ENCODE measurements around the gene POLH. TPM values are rescaled to one million over a fixed set of nuclear protein-coding genes. Genes with fewer than 3 reads are reported as not detected.
A peak's percentile ranks its signal among the peaks of the same experiment; 100 is the strongest.
"Not testable (repeated sequence)": the region's sequence is repeated elsewhere in the genome, so short reads cannot be mapped to it uniquely, and the experiment has no call there.

POLH gene
- total RNA-seq, 1 donor from 2014 or later = 12.5 TPM

- H3K36me3 Mint-ChIP-seq (ENCODE audit: low read depth, unreplicated experiment) = peaks cover 3% of the 10 kb centered on the region
- TF ChIP-seq CTCF (IDR thresholded peaks at IDR 0.05; ENCODE audit: unreplicated experiment) = no peak
- no peaks in the 10 kb centered on the region for H3K9me3 Mint-ChIP-seq (ENCODE audit: unreplicated experiment)
- peaks cover 17% of the 10 kb centered on the region for H3K4me1 Mint-ChIP-seq (ENCODE audit: unreplicated experiment)
- no peak for DNase-seq (ENCODE audit: low spot score)
- peak overlapping the region; percentile 85 for H3K4me3 Mint-ChIP-seq (ENCODE audit: unreplicated experiment)
- peaks cover 2% of the 10 kb centered on the region for H3K27me3 Mint-ChIP-seq (ENCODE audit: unreplicated experiment)
- H3K27ac Mint-ChIP-seq (ENCODE audit: unreplicated experiment) = no peak overlapping the region
Measured at GRCh38 chr6:43645613-43645964, 69.6 kb downstream of the POLH start.

GRCh38 chr6:43647613-43648012 lies 71.6 kb downstream of the POLH start:
- no peaks in the 10 kb centered on the region for H3K9me3 Mint-ChIP-seq (ENCODE audit: unreplicated experiment)
- no peak overlapping the region for H3K27ac Mint-ChIP-seq (ENCODE audit: unreplicated experiment)
- DNase-seq (ENCODE audit: low spot score) = no peak
- H3K4me1 Mint-ChIP-seq (ENCODE audit: unreplicated experiment) = peaks cover 13% of the 10 kb centered on the region
- no peak for TF ChIP-seq CTCF (IDR thresholded peaks at IDR 0.05; ENCODE audit: unreplicated experiment)
- H3K36me3 Mint-ChIP-seq (ENCODE audit: low read depth, unreplicated experiment) = no peaks in the 10 kb centered on the region
- H3K4me3 Mint-ChIP-seq (ENCODE audit: unreplicated experiment) = no peak overlapping the region
- peaks cover 2% of the 10 kb centered on the region for H3K27me3 Mint-ChIP-seq (ENCODE audit: unreplicated experiment)

GRCh38 chr6:43648248-43648647 lies 72.3 kb downstream of the POLH start:
- Mint-ChIP-seq H3K4me3 (ENCODE audit: unreplicated experiment) (no peak overlapping the region), H3K4me1 (ENCODE audit: unreplicated experiment) (peaks cover 11% of the 10 kb centered on the region), H3K9me3 (ENCODE audit: unreplicated experiment) (no peaks in the 10 kb centered on the region), H3K36me3 (ENCODE audit: low read depth, unreplicated experiment) (no peaks in the 10 kb centered on the region), H3K27ac (ENCODE audit: unreplicated experiment) (no peak overlapping the region), H3K27me3 (ENCODE audit: unreplicated experiment) (peaks cover 2% of the 10 kb centered on the region)
- DNase-seq (ENCODE audit: low spot score) = no peak
- no peak for TF ChIP-seq CTCF (IDR thresholded peaks at IDR 0.05; ENCODE audit: unreplicated experiment)

- not testable (repeated sequence) for H3K27me3 Mint-ChIP-seq (ENCODE audit: unreplicated experiment); H3K9me3 Mint-ChIP-seq (ENCODE audit: unreplicated experiment); H3K27ac Mint-ChIP-seq (ENCODE audit: unreplicated experiment); DNase-seq (ENCODE audit: low spot score); H3K4me1 Mint-ChIP-seq (ENCODE audit: unreplicated experiment); H3K4me3 Mint-ChIP-seq (ENCODE audit: unreplicated experiment); H3K36me3 Mint-ChIP-seq (ENCODE audit: low read depth, unreplicated experiment)
Measured at GRCh38 chr6:43652822-43653221, 76.8 kb downstream of the POLH start.

GRCh38 chr6:43657221-43657802 lies 81.3 kb downstream of the POLH start:
- DNase-seq (ENCODE audit: low spot score) = no peak
- H3K36me3 Mint-ChIP-seq (ENCODE audit: low read depth, unreplicated experiment) = peaks cover 4% of the 10 kb centered on the region
- no peak overlapping the region for H3K27ac Mint-ChIP-seq (ENCODE audit: unreplicated experiment)
- no peak for TF ChIP-seq CTCF (IDR thresholded peaks at IDR 0.05; ENCODE audit: unreplicated experiment)
- H3K27me3 Mint-ChIP-seq (ENCODE audit: unreplicated experiment) = peaks cover 2% of the 10 kb centered on the region
- H3K4me1 Mint-ChIP-seq (ENCODE audit: unreplicated experiment) = peaks cover 2% of the 10 kb centered on the region
- H3K4me3 Mint-ChIP-seq (ENCODE audit: unreplicated experiment) = no peak overlapping the region
- H3K9me3 Mint-ChIP-seq (ENCODE audit: unreplicated experiment) = no peaks in the 10 kb centered on the region

Data from endothelial cell (in vitro differentiated cells).